GM12878 (cell line): Measurements from ENCODE around the gene TACR2. TPM values are rescaled to one million over a fixed set of nuclear protein-coding genes. Genes with fewer than 3 reads are reported as not detected.

Experiments used
- CTCF ChIP-seq, 3 experiments: IDR thresholded peaks in 2 of 3; conservative IDR thresholded peaks in 1 of 3; 2 replicates each; pipeline ENCODE4 v1.5.1; 2011; ENCODE audit warnings: low read depth in 3 of 3, low read length in 3 of 3, mild to moderate bottlenecking in 3 of 3, control low read depth in 2 of 3, moderate library complexity in 2 of 3, inconsistent platforms in 1 of 3, mixed read lengths in 1 of 3; ENCODE audit not compliant: control insufficient read depth in 2 of 3, insufficient read depth in 1 of 3; ENCODE audit errors: extremely low read depth in 1 of 3
- E2F4 ChIP-seq: IDR thresholded peaks from 2 replicates; pipeline ENCODE4 v1.6.1; 2012; ENCODE audit warnings: low read depth, low read length, improper control_type of control experiment
- EP300 ChIP-seq, 2 experiments: fragments of 150-350 bp in 1 of 2; IDR thresholded peaks; 2 replicates each; pipeline ENCODE4 v1.6.1; 2011 to 2012; ENCODE audit warnings: low read depth in 2 of 2, low read length in 2 of 2, borderline replicate concordance in 1 of 2, improper control_type of control experiment in 1 of 2, inconsistent platforms in 1 of 2; ENCODE audit not compliant: control insufficient read depth in 1 of 2
- SKIL ChIP-seq: fragments of 450-650 bp; IDR thresholded peaks from 2 replicates; pipeline ENCODE4 v1.6.1; 2017; ENCODE audit warnings: mild to moderate bottlenecking, low read depth, inconsistent platforms; ENCODE audit not compliant: poor library complexity, severe bottlenecking
- SUZ12 ChIP-seq: fragments of 200-600 bp; sonication (generic); IDR thresholded peaks from one replicate; pipeline ENCODE4 v1.6.1; 2018; ENCODE audit warnings: antibody characterized with exemption, mild to moderate bottlenecking; ENCODE audit not compliant: unreplicated experiment
- polyA plus RNA-seq, 11 experiments: library from polyadenylated mRNA; depleted of rRNA in 4 of 11; unstranded in 6 of 11; stranded (reverse) in 5 of 11; fragments of >200 nt; fragmentation: Nextera tagmentation in 4 of 11; fragmentation: Illumina TruSeq in 1 of 11; extraction: Ambion mirVana in 4 of 11; extraction: Trizol in 1 of 11; gene quantifications; 1 replicate in 1 of 11; 2 replicates in 10 of 11; pipeline versions ENCODE4 v1.2.1 to v1.2.3, GENCODE V29; 2011 to 2016; ENCODE audit warnings: inconsistent platforms in 2 of 11, missing spikeins in 2 of 11, low read depth in 1 of 11
- total RNA-seq, 4 experiments: library from RNA; depleted of rRNA in 3 of 4; stranded (reverse); fragments of >200 nt in 3 of 4; fragmentation: Illumina TruSeq in 1 of 4; extraction: Trizol in 1 of 4; gene quantifications; 2 replicates each; pipeline versions ENCODE4 v1.2.1 to v1.2.3, GENCODE V29; 2013 to 2021

Gene TACR2
- total and polyA plus RNA-seq, 10 of the 15 experiments (the other 5 are each of a cell fraction or from before 2014, with no cell fraction given): 0.11 TPM; not detected in 9

DNA sequence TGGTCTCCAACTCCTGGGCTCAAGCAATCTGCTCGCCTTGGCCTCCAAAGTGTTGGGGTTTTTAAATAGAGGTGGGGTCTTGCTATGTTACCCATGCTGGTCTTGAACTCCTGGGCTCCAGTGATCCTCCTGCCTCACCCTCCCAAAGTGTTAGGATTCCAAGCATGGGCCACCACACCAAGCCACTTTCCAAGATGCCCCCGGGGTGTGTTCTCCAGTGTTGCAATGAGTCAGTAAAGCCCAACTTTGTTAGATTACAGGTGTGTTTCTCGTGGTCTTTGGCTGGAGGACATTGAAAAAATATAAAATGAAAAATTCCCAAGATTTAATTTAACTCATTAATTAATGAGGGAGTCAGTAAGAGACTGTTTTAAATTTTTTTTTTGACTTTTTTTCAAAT is 29.2 kb downstream of the TACR2 start (continued):
- TF ChIP-seq SKIL: no peak
- TF ChIP-seq EP300 (IDR thresholded peaks at IDR 0.05; ENCODE audit: borderline replicate concordance in 1 of 2, control insufficient read depth in 1 of 2, low read depth in 2 of 2, low read length in 2 of 2): no peak
- TF ChIP-seq CTCF (IDR thresholded peaks at IDR 0.05 in 2 of 3, conservative IDR thresholded peaks at IDR 0.05 in 1 of 3; ENCODE audit: control insufficient read depth in 2 of 3, extremely low read depth in 1 of 3, insufficient read depth in 1 of 3, low read depth in 3 of 3, low read length in 3 of 3): no peak
- TF ChIP-seq SUZ12: no peak
- TF ChIP-seq E2F4: no peak
- TF ChIP-seq, all 136 proteins: peak for 0
